Fibroblast of skin of right quadriceps (primary cell): ENCODE measurements around the gene DNAJB2.
A peak's percentile ranks its signal among the peaks of the same experiment; 100 is the strongest.
"Not testable (repeated sequence)": the region's sequence is repeated elsewhere in the genome, so short reads cannot be mapped to it uniquely, and the experiment has no call there.

ENCODE experiments used
- DNase-seq: peaks from one replicate; pipeline ENCODE4 v3.0.0-alpha.2; 2013

The DNAJB2 gene

GRCh38 chr2:219279151-219279915 lies at the start of gene DNAJB2:
Gene DNAJB2, plus strand, starts transcription at chr2:219279366. Its CDS starts 468 bp downstream, at chr2:219279834.
- peak; percentile 100 for DNase-seq

DNA sequence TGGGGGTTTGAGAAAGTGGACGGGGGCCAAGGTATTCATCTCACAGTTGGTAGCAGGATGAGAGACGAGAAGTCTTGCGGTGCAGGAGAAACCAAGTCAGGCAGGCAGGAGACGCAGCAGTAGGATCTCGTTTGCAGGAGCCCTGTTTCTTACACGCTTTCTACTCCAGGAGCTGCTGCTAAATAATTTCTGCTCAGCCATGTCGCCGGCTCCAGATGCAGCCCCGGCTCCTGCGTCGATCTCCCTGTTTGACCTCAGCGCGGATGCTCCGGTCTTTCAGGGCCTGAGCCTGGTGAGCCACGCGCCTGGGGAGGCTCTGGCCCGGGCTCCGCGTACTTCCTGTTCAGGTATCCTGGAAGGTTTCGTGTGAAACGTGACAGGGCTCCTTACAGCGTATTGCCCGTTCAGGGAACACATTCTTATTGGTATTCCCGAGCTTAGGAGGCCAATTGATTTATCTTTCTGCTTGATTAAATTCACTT lies 49.1 kb upstream of the DNAJB2 start:
- DNase-seq: peak; percentile 57

DNA sequence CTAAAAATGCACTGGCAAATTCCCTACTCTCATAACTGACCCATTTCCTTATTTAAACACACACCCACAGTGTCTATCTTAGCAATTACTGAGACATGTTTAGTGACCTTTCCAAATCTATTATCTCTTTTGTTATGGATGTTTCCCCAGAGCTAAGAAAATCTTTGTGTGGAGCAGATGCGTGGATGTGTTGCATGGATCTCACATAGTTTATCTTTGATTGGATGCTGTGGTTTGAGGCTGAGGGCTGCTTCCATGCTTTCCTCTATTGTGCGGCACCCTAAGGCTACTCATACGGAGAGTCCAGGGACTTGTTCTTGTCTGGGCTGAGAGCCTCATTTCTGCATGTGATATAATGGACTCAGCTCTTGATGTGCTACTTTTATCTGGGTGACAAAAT lies 44.8 kb upstream of the DNAJB2 start:
- no peak for DNase-seq

DNA sequence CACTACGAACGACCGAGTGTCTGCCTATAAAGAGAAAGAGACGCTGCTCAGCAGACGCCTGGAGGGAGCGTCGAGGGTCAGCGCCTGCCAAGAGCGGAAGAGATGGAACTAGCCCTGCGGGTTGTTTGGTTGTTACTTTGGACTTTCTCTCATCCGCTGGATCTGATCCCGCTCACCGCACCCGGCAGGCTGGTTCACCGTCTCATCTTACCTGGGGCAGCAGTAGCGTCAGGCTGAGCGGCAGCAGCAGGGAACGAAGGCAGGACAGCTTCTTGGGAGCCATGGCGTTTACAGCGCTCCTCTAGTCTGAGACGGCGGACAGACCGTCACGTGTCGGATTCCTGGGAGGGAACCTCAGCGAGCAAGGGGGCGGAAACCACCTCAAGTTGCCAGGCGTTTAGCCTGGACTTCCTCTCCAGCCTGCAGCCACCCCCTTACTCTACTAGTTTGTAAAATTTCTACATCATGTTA lies 35.8 kb upstream of the DNAJB2 start:
- no peak for DNase-seq

GRCh38 chr2:219244789-219245147 lies 34.4 kb upstream of the DNAJB2 start:
- no peak for DNase-seq

GRCh38 chr2:219245148-219245898 lies 33.8 kb upstream of the DNAJB2 start, which contains the start of the genes GLB1L and STK16:
Gene GLB1L, minus strand, starts transcription at chr2:219245444. Its CDS starts 1,871 bp downstream, at chr2:219243573.
Gene STK16, plus strand, starts transcription at chr2:219245479. Its CDS starts 521 bp downstream, at chr2:219246000.
- DNase-seq: peak; percentile 89

DNA sequence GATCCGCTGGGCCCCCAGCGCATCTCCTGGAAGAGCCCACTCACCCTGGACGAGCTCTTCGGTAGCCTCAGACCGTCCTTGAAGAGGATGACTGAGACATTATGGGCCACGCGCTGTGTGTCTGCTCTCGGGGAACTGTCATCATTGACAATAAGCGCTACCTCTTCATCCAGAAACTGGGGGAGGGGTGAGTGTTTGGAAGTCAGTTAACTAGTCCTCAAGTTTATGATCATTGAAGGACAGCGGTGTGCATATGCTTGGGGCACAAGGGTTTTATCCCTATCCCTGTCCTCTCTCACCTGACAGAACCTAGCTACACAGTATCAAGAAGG lies 33.3 kb upstream of the DNAJB2 start:
- no peak for DNase-seq

- no peak for DNase-seq
Observed at GRCh38 chr2:219246559-219246958, 32.6 kb upstream of the DNAJB2 start.

- DNase-seq: no peak
Observed at GRCh38 chr2:219247678-219248642, 31.2 kb upstream of the DNAJB2 start.

DNA sequence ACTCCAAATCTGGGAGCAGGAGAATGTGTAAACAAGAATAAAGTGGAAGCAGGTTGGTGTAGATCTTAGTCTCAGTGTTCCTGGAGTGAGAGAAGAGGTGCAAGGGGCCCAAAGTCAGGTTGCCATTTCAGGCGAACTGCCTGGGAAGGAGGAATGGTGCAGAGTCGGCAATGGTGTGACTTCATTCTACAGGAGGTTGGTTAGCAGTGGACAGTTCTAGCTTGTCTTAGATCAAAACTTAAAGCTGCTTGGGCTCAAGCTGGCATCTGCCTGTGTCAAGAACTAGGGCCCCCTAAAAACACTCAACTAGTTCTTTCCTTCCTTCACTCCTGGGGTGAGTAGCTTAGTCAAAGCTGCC lies 30.3 kb upstream of the DNAJB2 start:
- no peak for DNase-seq

- DNase-seq: peak; percentile 83
Observed at GRCh38 chr2:219249203-219249980, 29.8 kb upstream of the DNAJB2 start.

- no peak for DNase-seq
Observed at GRCh38 chr2:219250049-219250781, 29.0 kb upstream of the DNAJB2 start.

DNA sequence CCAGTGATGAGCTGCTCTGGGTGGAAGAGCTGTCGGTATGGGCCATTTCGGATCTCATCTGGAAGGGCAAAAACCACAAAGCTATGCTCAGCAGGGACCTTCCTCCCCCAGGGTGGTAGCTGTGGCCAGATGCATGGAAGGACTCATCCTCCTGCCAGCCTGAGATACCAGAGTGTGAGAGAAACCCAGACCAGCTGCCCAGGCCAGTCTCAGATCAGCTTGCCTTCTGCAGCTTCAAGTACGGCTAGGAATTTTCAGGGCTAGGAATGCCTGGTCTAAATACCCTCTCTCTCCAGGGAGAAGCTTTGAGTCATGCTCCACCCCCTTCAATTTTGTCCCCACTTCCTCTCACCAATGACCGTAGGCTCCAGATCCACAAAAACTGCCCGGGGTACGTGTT lies 27.5 kb upstream of the DNAJB2 start:
- DNase-seq: peak; percentile 27

DNA sequence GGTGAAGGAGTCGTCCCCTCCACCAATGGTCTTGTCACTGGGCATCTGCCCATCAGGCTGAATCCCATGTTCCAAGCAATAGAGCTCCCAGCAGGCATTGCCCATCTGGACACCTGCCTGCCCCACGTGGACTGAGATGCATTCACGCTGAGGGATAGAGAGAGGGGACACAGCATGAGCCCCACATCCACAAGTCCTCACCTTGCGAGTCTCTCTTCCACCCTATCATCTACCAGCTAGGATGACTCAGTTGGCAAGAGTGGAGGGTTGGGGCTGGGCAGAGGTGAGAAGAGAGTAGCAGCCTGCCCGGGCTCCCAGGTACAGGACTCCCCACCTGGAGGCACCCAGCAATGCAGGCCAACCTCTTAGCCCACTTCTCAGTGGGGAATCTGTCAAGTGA lies 27.1 kb upstream of the DNAJB2 start:
- DNase-seq: no peak

- DNase-seq: no peak
Observed at GRCh38 chr2:219252570-219252899, 26.6 kb upstream of the DNAJB2 start.

- DNase-seq: peak; percentile 37
Observed at GRCh38 chr2:219252900-219253752, 26.0 kb upstream of the DNAJB2 start, which contains the start of gene TUBA4B. Gene TUBA4B, plus strand, starts transcription at chr2:219253243. Its CDS starts 165 bp downstream, at chr2:219253408.

- DNase-seq: peak; percentile 55
Observed at GRCh38 chr2:219253753-219254589, 25.2 kb upstream of the DNAJB2 start, which contains the start of gene TUBA4A. Gene TUBA4A, minus strand, starts transcription at chr2:219253918. Its CDS starts 60 bp downstream, at chr2:219253858.

DNA sequence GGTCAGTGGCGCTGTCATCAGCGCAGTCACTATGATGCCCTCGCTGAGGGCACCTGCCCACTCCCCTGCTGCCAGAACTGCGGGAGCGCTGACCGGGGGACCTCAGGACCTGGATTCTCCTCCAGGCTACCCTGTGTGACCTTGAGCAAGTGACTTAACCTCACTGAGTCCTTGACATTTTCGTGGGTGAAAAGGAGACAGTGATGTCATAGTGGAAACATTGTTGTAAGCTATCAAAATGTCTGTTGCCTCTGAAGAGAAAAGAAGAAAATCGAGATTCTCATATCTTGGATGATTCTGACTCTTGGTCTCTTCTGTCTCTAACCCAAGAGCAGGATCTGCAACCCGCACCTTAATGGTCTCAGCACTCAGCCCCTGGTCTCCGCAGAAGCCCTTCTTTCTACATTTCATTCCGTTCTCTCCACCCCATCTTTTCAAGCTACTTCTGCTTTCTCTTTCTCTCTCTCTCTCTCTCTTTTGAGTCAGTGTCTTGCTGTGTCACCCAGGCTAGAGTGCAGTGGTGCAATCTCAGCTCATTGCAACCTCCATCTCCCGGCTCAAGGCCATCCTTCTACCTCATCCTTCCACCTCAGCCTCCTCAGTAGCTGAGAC lies 24.5 kb upstream of the DNAJB2 start:
- DNase-seq: no peak

- not testable (repeated sequence) for DNase-seq
Observed at GRCh38 chr2:219258942-219259341, 20.2 kb upstream of the DNAJB2 start.
